Measurements from ENCODE around the gene PPARG. TPM values are rescaled to one million over a fixed set of nuclear protein-coding genes. Genes with fewer than 3 reads are reported as not detected.
A peak's percentile ranks its signal among the peaks of the same experiment; 100 is the strongest.

PPARG gene
- total RNA-seq, 1 experiment from 2014 or later: 61.5 TPM

DNA sequence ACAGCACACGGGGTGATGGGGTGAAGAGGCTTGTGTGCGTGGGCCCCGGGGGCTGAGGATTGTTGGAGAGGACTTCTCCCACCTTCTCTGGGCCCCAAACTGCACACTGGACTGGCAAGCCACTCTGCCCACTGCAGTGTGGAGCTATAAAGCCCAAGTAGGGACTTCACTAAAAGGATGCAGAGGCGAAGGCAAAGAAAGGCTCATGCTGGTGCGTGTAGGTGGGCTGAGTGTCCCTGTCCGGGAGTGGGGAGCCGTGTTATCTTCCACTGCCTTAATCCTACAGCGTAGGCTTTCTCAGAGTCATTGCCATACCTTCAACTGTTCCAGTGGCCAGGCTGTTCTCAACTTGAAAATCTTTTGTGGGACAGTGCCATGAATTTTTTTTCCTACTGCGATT lies 3.9 kb downstream of the PPARG start:
- POLR2A ChIA-PET (ENCODE audit: unreplicated experiment): no interaction called here
- Histone ChIP-seq H3K4me3 (peak overlapping the region; percentile 85), H2AFZ (no peak overlapping the region), H3K27me3 (ENCODE audit: insufficient read depth, low read depth) (no peaks in the 10 kb centered on the region), H3F3A (ENCODE audit: insufficient read depth, low read depth) (peaks cover 40% of the 10 kb centered on the region), H4K20me1 (ENCODE audit: insufficient read depth) (peaks cover 8% of the 10 kb centered on the region; the same call in 1 of the 2 replicates), H3K27ac (peak overlapping the region; percentile 91), H3K4me1 (replicated peaks; ENCODE audit: insufficient read depth) (peaks cover 57% of the 10 kb centered on the region), H3K9me3 (ENCODE audit: insufficient read depth, low read depth) (no peaks in the 10 kb centered on the region), H3K9me2 (ENCODE audit: insufficient read depth) (no peaks in the 10 kb centered on the region), H3K79me2 (ENCODE audit: low read depth) (peaks cover 99% of the 10 kb centered on the region), H3K4me2 (peak overlapping the region; percentile 99), H3K36me3 (ENCODE audit: low read depth) (peaks cover 50% of the 10 kb centered on the region)
- intact Hi-C loops (cut with micrococcal nuclease; ENCODE audit: unreplicated experiment): loop anchor here (10.0 kb wide), 1 partner anchor 52 kb away; no protein-coding TSS in a partner anchor
- no TSS peak for BruUV-seq (replicated peaks)
- CTCF ChIA-PET: no interaction called here
- DNase-seq: no peak
- TF ChIP-seq, protein P1, sequence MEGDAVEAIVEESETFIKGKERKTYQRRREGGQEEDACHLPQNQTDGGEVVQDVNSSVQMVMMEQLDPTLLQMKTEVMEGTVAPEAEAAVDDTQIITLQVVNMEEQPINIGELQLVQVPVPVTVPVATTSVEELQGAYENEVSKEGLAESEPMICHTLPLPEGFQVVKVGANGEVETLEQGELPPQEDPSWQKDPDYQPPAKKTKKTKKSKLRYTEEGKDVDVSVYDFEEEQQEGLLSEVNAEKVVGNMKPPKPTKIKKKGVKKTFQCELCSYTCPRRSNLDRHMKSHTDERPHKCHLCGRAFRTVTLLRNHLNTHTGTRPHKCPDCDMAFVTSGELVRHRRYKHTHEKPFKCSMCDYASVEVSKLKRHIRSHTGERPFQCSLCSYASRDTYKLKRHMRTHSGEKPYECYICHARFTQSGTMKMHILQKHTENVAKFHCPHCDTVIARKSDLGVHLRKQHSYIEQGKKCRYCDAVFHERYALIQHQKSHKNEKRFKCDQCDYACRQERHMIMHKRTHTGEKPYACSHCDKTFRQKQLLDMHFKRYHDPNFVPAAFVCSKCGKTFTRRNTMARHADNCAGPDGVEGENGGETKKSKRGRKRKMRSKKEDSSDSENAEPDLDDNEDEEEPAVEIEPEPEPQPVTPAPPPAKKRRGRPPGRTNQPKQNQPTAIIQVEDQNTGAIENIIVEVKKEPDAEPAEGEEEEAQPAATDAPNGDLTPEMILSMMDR (conservative IDR thresholded peaks at IDR 0.05): no peak
- no peak for TF ChIP-seq EZH2 (IDR thresholded peaks at IDR 0.05; ENCODE audit: low read depth)

DNA sequence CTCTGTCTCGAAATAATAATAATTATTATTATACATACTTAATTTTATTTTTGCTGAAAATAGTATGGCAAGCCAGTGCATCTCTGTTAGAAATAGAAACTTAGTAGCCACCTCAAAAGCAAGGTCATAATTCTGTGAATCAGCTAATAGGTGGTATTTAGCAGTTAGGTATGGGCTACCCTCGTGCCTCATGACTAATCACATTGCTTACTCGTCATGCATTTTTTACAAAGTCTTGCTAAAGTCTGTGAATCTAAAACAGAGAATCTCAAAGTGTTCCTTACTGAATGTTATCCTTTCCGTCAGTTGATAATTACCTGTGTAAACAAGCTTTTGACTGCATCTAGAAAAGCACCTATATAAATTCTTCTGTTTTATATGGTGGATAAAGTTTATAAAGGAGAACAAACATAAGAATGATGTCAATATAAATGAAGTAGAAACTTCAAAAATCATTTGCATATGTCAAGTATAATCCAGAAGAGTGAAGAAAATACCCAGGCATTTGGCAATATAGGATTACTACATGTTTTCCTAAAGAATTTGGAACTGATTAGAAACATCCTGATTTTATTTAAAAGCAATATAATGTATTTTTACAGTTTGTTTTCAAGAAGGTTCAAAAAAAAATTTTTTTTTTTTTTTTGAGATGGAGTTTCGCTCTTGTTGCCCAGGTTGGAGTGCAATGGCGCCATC lies 6.2 kb downstream of the PPARG start:
- peaks cover 36% of the 10 kb centered on the region for H3F3A ChIP-seq (ENCODE audit: insufficient read depth, low read depth)
- no peaks in the 10 kb centered on the region for H3K9me3 ChIP-seq (ENCODE audit: insufficient read depth, low read depth)
- intact Hi-C loops (cut with micrococcal nuclease; ENCODE audit: unreplicated experiment): loop anchor here (10.0 kb wide), 1 partner anchor 50 kb away; no protein-coding TSS in a partner anchor
- no peak overlapping the region for H2AFZ ChIP-seq
- H3K4me3 ChIP-seq: peak overlapping the region; percentile 85; the same call in 1 of the 2 replicates
- peak in 1 of 2 experiments; percentile 75 for DNase-seq
- no peaks in the 10 kb centered on the region for H3K27me3 ChIP-seq (ENCODE audit: insufficient read depth, low read depth)
- peaks cover 15% of the 10 kb centered on the region; the same call in 1 of the 2 replicates for H4K20me1 ChIP-seq (ENCODE audit: insufficient read depth)
- peaks cover 57% of the 10 kb centered on the region for H3K36me3 ChIP-seq (ENCODE audit: low read depth)
- TF ChIP-seq EZH2 (IDR thresholded peaks at IDR 0.05; ENCODE audit: low read depth): no peak
- TF ChIP-seq, protein P1 (conservative IDR thresholded peaks at IDR 0.05): no peak
- ChIA-PET POLR2A (ENCODE audit: unreplicated experiment) (no interaction called here), CTCF (no interaction called here)
- H3K79me2 ChIP-seq (ENCODE audit: low read depth): peaks cover 98% of the 10 kb centered on the region
- H3K4me1 ChIP-seq (replicated peaks; ENCODE audit: insufficient read depth): peaks cover 75% of the 10 kb centered on the region
- H3K4me2 ChIP-seq: peak overlapping the region; percentile 99
- peak overlapping the region; percentile 91 for H3K27ac ChIP-seq
- BruUV-seq (replicated peaks): no TSS peak
- no peaks in the 10 kb centered on the region for H3K9me2 ChIP-seq (ENCODE audit: insufficient read depth)

DNA sequence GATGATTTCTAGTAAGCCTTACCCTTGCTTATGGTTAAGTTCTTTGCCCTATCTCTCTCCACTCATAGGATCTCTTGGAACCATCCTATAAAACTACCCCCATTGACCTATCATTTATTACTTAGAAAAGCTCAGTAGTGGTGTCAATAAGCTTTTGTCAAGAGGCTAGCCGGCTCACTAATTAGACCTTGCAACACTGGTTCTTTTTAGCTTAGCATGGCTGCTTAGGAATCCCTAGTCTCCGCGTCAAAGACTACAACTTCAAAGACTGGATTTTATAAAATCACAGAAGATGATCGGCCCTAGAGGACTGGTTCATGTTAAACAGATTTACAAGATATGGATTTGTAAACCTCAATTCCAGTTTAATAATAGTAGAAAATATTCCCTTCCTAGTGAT lies 7.6 kb downstream of the PPARG start:
- Histone ChIP-seq H3K4me2 (peak overlapping the region; percentile 10; the same call in 1 of the 2 replicates), H3K9me2 (ENCODE audit: insufficient read depth) (no peaks in the 10 kb centered on the region), H3F3A (ENCODE audit: insufficient read depth, low read depth) (peaks cover 40% of the 10 kb centered on the region), H3K36me3 (ENCODE audit: low read depth) (peaks cover 62% of the 10 kb centered on the region), H3K4me3 (no peak overlapping the region), H3K9me3 (ENCODE audit: insufficient read depth, low read depth) (no peaks in the 10 kb centered on the region), H4K20me1 (ENCODE audit: insufficient read depth) (peaks cover 17% of the 10 kb centered on the region; the same call in 1 of the 2 replicates), H3K27ac (0 out of 2 replicates have a peak overlapping the region, but pooled peaks have one; percentile 27), H3K79me2 (ENCODE audit: low read depth) (peaks cover 98% of the 10 kb centered on the region), H3K27me3 (ENCODE audit: insufficient read depth, low read depth) (no peaks in the 10 kb centered on the region), H2AFZ (no peak overlapping the region), H3K4me1 (replicated peaks; ENCODE audit: insufficient read depth) (peaks cover 90% of the 10 kb centered on the region)
- intact Hi-C loops (cut with micrococcal nuclease; ENCODE audit: unreplicated experiment): loop anchor here (10.0 kb wide), 1 partner anchor 48 kb away; no protein-coding TSS in a partner anchor
- TF ChIP-seq, protein P1 (conservative IDR thresholded peaks at IDR 0.05): no peak
- TF ChIP-seq EZH2 (IDR thresholded peaks at IDR 0.05; ENCODE audit: low read depth): no peak
- CTCF ChIA-PET: no interaction called here
- no peak for DNase-seq
- no TSS peak for BruUV-seq (replicated peaks)
- POLR2A ChIA-PET (ENCODE audit: unreplicated experiment): no interaction called here
